PC-3 (cell line): Measurements from ENCODE around the gene NRARP. TPM values are rescaled to one million over a fixed set of nuclear protein-coding genes. Genes with fewer than 3 reads are reported as not detected.

ENCODE experiments used
- ATAC-seq: fragments of 200-7000 bp; cut with Tn5 transposase; 2 replicates; pipeline ENCODE4 v1.9.1; 2020; ENCODE audit warnings: mild to moderate bottlenecking, moderate library complexity
- BruUV-seq: library from RNA; stranded (reverse); fragments of 400-500 nt; replicated peaks from 2 replicates; lab custom pipeline; 2021; lab: Mats Ljungman, UMichigan
- CTCF ChIA-PET: fragments of 300-600 bp; sonication (Branson Sonifier 250); formaldehyde crosslinking; loops from one replicate; lab custom pipeline; 2022; ENCODE audit warnings: antibody characterized with exemption; lab: Charles Lee
- POLR2A ChIA-PET: fragments of 300-600 bp; sonication (Branson Sonifier 250); formaldehyde crosslinking; loops from one replicate; lab custom pipeline; 2022; ENCODE audit warnings: antibody characterized with exemption; ENCODE audit not compliant: unreplicated experiment; lab: Charles Lee
- DNase-seq: peaks from one replicate; pipeline ENCODE4 v3.0.0-alpha.2; 2015
- H2AFZ ChIP-seq: fragments of 300-600 bp; sonication (generic); 2 replicates; pipeline ENCODE4 v1.6.0; 2016; ENCODE audit warnings: antibody characterized with exemption, low read length
- H3F3A ChIP-seq: fragments of 300-600 bp; sonication (generic); one replicate; pipeline ENCODE4 v1.6.0; 2017; ENCODE audit warnings: antibody characterized with exemption, low read length, control low read depth, mild to moderate bottlenecking; ENCODE audit not compliant: unreplicated experiment
- H3K27ac ChIP-seq: fragments of 300-600 bp; sonication (generic); 2 replicates; pipeline ENCODE4 v1.5.1; 2016; ENCODE audit warnings: mild to moderate bottlenecking, low read length
- H3K27me3 ChIP-seq: fragments of 300-600 bp; sonication (generic); 2 replicates; pipeline ENCODE4 v1.6.1; 2016; ENCODE audit warnings: low read length, mixed read lengths
- H3K36me3 ChIP-seq: fragments of 300-600 bp; sonication (generic); 2 replicates; pipeline ENCODE4 v1.6.1; 2016; ENCODE audit warnings: low read depth, mixed run types, low read length, mixed read lengths
- H3K4me1 ChIP-seq: fragments of 300-600 bp; sonication (generic); 2 replicates; pipeline ENCODE4 v1.5.1; 2016; ENCODE audit warnings: low read length; ENCODE audit not compliant: insufficient read depth
- H3K4me2 ChIP-seq: fragments of 300-600 bp; sonication (generic); 2 replicates; pipeline ENCODE4 v1.6.0; 2016; ENCODE audit warnings: low read length
- H3K4me3 ChIP-seq: fragments of 300-600 bp; sonication (generic); 2 replicates; pipeline ENCODE4 v1.5.1; 2016; ENCODE audit warnings: mild to moderate bottlenecking, low read length, mixed read lengths
- H3K79me2 ChIP-seq: fragments of 300-600 bp; sonication (generic); 2 replicates; pipeline ENCODE4 v1.6.1; 2017; ENCODE audit warnings: low read length, mixed read lengths
- H3K9ac ChIP-seq: fragments of 300-600 bp; sonication (generic); 2 replicates; pipeline ENCODE4 v1.6.0; 2016; ENCODE audit warnings: mild to moderate bottlenecking, low read length
- H3K9me2 ChIP-seq: fragments of 300-600 bp; sonication (generic); replicated peaks from 2 replicates; pipeline ENCODE4 v1.6.1; 2016; ENCODE audit warnings: mixed run types, low read length, mixed read lengths
- H3K9me3 ChIP-seq: fragments of 300-600 bp; sonication (generic); 2 replicates; pipeline ENCODE4 v1.6.1; 2016; ENCODE audit warnings: low read length, mixed read lengths
- H4K20me1 ChIP-seq: fragments of 300-600 bp; sonication (generic); 2 replicates; pipeline ENCODE4 v1.6.1; 2016; ENCODE audit warnings: low read length, mixed read lengths
- EZH2 ChIP-seq: fragments of 300-600 bp; sonication (generic); IDR thresholded peaks from one replicate; pipeline ENCODE4 v1.6.1; 2017; ENCODE audit warnings: antibody characterized with exemption, mild to moderate bottlenecking, low read length; ENCODE audit not compliant: unreplicated experiment
- EZH2phosphoT487 ChIP-seq: fragments of 300-600 bp; sonication (generic); IDR thresholded peaks from 2 replicates; pipeline ENCODE4 v1.6.1; 2018; ENCODE audit warnings: mild to moderate bottlenecking, antibody characterized with exemption, low read length, borderline replicate concordance
- intact Hi-C: fragments of 100-400 bp; cut with micrococcal nuclease; formaldehyde crosslinking; loops from 2 replicates; pipeline ENCODE4 v1.9.0; 2023
- total RNA-seq: library from RNA; depleted of rRNA; stranded (reverse); fragments of >200 nt; gene quantifications from 2 replicates; pipeline ENCODE4 v1.2.3, GENCODE V29; 2014
- TF ChIP-seq, protein P1 (sequence below): fragments of 300-600 bp; sonication (generic); conservative IDR thresholded peaks from 2 replicates; pipeline ENCODE4 v1.5.1; 2017; ENCODE audit warnings: antibody characterized with exemption, low read depth, mild to moderate bottlenecking, low read length

Gene NRARP
- total RNA-seq, 1 experiment from 2014 or later = 36.8 TPM

DNA sequence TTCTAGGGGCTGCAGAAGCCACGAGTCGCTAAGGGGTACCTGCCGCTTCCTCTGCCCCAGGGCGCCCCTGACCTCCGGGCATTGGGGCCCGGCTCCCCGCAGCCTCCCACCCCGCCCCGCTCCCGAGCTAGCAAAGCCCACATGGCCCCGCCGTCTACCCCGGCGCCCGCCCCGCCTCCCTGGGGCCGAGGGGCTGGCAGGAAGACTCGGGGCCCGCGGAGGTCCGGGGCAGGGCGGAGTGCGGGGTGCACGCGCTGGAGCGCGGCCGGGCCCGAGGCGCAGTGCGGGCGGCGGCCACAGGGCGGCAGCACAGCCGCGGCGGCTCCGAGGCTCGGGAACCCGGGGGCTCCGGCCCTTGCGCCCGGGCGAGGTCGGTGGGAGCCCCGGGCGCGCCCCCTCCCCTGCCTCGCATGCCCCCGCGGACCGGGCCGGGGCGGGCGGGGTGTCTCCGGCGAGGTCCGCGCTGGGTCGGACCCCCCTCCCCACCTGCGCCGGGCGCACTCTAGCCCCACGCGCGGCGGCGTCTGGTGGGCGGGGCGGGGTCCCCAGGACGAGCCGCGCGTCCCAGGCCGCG, 6.7 kb downstream of the NRARP start:
- ATAC-seq (peak; percentile 45), DNase-seq (peak; percentile 41)
- TF ChIP-seq, protein P1, sequence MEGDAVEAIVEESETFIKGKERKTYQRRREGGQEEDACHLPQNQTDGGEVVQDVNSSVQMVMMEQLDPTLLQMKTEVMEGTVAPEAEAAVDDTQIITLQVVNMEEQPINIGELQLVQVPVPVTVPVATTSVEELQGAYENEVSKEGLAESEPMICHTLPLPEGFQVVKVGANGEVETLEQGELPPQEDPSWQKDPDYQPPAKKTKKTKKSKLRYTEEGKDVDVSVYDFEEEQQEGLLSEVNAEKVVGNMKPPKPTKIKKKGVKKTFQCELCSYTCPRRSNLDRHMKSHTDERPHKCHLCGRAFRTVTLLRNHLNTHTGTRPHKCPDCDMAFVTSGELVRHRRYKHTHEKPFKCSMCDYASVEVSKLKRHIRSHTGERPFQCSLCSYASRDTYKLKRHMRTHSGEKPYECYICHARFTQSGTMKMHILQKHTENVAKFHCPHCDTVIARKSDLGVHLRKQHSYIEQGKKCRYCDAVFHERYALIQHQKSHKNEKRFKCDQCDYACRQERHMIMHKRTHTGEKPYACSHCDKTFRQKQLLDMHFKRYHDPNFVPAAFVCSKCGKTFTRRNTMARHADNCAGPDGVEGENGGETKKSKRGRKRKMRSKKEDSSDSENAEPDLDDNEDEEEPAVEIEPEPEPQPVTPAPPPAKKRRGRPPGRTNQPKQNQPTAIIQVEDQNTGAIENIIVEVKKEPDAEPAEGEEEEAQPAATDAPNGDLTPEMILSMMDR = no peak
- Histone ChIP-seq H3F3A (no peaks in the 10 kb centered on the region), H3K9me2 (no peaks in the 10 kb centered on the region), H3K27ac (no peak overlapping the region), H3K4me2 (peak overlapping the region; percentile 49; the same call in 1 of the 2 replicates), H3K36me3 (no peaks in the 10 kb centered on the region), H3K9me3 (no peaks in the 10 kb centered on the region), H2AFZ (peak overlapping the region; percentile 61; the same call in 1 of the 2 replicates), H3K27me3 (no peaks in the 10 kb centered on the region), H3K4me3 (no peak overlapping the region), H3K9ac (no peak overlapping the region), H3K4me1 (peaks cover 7% of the 10 kb centered on the region; the same call in 1 of the 2 replicates), H4K20me1 (peaks cover 10% of the 10 kb centered on the region), H3K79me2 (peaks cover 8% of the 10 kb centered on the region)
- ChIA-PET POLR2A (no interaction called here), CTCF (no interaction called here)
- intact Hi-C loops = no loop called here
- BruUV-seq = no TSS peak

DNA sequence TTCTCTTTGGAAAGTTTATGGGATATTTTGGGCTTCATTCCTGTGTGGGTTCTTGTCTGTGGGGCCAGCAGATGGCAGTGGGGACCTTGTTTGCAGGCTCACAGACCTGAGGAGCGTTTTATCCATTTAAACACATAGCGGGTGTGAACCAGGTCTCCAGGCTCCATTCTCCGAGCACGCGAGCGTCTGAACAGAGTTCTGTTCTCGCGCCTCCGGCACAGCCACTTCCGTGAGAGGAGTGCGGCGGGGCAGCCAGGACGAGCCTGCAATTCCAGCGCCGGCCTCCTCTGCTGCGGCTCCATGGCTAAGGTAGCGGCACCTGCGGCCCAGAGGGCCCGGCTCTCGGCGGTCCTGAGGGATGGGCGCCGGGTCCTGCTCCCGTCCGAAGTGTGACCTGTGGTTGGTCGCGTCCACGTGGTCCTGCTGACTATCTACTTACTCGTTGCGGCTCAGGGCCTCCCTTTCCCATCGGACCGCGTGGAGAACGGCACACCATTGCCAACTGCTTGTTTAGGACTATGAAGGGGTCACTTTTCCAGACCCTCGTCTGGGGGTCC, 7.3 kb downstream of the NRARP start:
- intact Hi-C loops = no loop called here
- Histone ChIP-seq H3K79me2 (peaks cover 2% of the 10 kb centered on the region), H4K20me1 (peaks cover 5% of the 10 kb centered on the region), H3K9me2 (no peaks in the 10 kb centered on the region), H3K4me3 (no peak overlapping the region), H3F3A (no peaks in the 10 kb centered on the region), H3K4me1 (peaks cover 7% of the 10 kb centered on the region; the same call in 1 of the 2 replicates), H3K27me3 (no peaks in the 10 kb centered on the region), H3K9me3 (no peaks in the 10 kb centered on the region), H3K9ac (no peak overlapping the region), H3K27ac (no peak overlapping the region), H2AFZ (peak overlapping the region; percentile 61; the same call in 1 of the 2 replicates), H3K4me2 (peak overlapping the region; percentile 49; the same call in 1 of the 2 replicates), H3K36me3 (no peaks in the 10 kb centered on the region)
- BruUV-seq = no TSS peak
- ChIA-PET CTCF (no interaction called here), POLR2A (no interaction called here)
- TF ChIP-seq, protein P1 = peak; percentile 42
- TF ChIP-seq EZH2phosphoT487 (no peak), EZH2 (no peak)
- DNase-seq = peak; percentile 8
- no peak; the same call in 1 of the 2 replicates for ATAC-seq
